Epithelial cell of esophagus (primary cell): ENCODE measurements around the gene FRMD5.
A peak's percentile ranks its signal among the peaks of the same experiment; 100 is the strongest.

Source experiments
- DNase-seq: peaks from one replicate; pipeline ENCODE4 v3.0.0; 2010; ENCODE audit warnings: low read depth
- H3K4me3 ChIP-seq: 2 replicates; pipeline ENCODE4 v1.5.1; 2011; ENCODE audit warnings: mild to moderate bottlenecking, low read length, control low read depth
- TF ChIP-seq, protein P1 (sequence below): IDR thresholded peaks from 2 replicates; pipeline ENCODE4 v1.5.1; 2011; ENCODE audit warnings: low read depth, mild to moderate bottlenecking, low read length, control low read depth, inconsistent platforms; ENCODE audit not compliant: insufficient read depth; ENCODE audit errors: missing control alignments

Gene FRMD5

GRCh38 chr15:44148580-44148979, 46.5 kb downstream of the FRMD5 start:
- TF ChIP-seq, protein P1, sequence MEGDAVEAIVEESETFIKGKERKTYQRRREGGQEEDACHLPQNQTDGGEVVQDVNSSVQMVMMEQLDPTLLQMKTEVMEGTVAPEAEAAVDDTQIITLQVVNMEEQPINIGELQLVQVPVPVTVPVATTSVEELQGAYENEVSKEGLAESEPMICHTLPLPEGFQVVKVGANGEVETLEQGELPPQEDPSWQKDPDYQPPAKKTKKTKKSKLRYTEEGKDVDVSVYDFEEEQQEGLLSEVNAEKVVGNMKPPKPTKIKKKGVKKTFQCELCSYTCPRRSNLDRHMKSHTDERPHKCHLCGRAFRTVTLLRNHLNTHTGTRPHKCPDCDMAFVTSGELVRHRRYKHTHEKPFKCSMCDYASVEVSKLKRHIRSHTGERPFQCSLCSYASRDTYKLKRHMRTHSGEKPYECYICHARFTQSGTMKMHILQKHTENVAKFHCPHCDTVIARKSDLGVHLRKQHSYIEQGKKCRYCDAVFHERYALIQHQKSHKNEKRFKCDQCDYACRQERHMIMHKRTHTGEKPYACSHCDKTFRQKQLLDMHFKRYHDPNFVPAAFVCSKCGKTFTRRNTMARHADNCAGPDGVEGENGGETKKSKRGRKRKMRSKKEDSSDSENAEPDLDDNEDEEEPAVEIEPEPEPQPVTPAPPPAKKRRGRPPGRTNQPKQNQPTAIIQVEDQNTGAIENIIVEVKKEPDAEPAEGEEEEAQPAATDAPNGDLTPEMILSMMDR: no peak
- H3K4me3 ChIP-seq: no peak overlapping the region
- no peak for DNase-seq

GRCh38 chr15:44147636-44148035, 47.4 kb downstream of the FRMD5 start:
- no peak overlapping the region for H3K4me3 ChIP-seq
- DNase-seq: no peak
- TF ChIP-seq, protein P1: no peak

GRCh38 chr15:44145495-44145894, 49.6 kb downstream of the FRMD5 start:
- H3K4me3 ChIP-seq: no peak overlapping the region
- TF ChIP-seq, protein P1: no peak
- no peak for DNase-seq

DNA sequence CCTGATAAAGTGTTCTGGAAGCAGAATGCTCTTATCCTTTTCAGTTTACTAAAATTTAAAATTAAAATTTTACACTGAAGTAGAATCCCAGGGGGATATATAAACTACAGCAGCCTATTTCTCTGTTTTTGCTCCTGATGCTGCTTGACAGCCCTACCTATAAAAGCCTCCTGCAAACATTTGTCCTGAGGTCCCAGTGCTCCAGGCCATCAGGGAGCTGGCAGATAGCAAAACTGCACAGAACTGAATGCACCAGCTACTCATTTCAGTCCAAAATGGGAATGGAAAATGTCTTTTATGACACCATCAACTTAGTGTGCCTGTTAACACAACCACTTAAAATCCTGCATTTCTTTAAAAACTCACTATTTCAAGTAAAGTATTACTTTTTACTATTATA, 50.1 kb downstream of the FRMD5 start:
- H3K4me3 ChIP-seq: no peak overlapping the region
- no peak for DNase-seq
- TF ChIP-seq, protein P1: no peak

DNA sequence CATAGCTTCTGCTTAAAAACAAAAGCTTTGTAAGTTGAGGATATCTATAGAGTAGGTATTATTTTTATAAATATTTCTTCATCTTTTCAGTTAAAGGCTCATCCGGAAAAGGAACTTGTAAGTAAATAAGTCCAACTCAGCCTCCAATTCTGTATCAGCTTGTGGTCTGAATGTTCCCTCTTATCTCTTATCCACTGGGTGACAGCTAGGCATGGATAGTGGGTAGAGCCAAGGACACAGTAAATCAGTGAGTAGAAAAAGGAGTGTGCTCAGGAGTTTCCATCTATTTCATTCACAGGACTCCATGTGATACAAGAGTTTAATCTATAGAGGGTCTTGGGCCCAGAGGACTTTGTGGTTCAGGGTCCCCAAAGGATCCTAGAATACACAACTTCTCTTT, 50.9 kb downstream of the FRMD5 start:
- DNase-seq: no peak
- no peak overlapping the region for H3K4me3 ChIP-seq
- TF ChIP-seq, protein P1: no peak

GRCh38 chr15:44137750-44138149, 57.3 kb downstream of the FRMD5 start:
- no peak overlapping the region for H3K4me3 ChIP-seq
- TF ChIP-seq, protein P1: no peak
- DNase-seq: peak; percentile 11

GRCh38 chr15:44136991-44137477, 58.0 kb downstream of the FRMD5 start:
- TF ChIP-seq, protein P1: no peak
- DNase-seq: no peak
- H3K4me3 ChIP-seq: no peak overlapping the region
